SU-DHL-6 (cell line): ENCODE results near the gene CFAP410.

Experiments
- H2AFZ ChIP-seq: fragments of 200-600 bp; sonication (generic); 2 replicates; pipeline ENCODE4 v1.6.1; 2014; ENCODE audit warnings: low read depth, mild to moderate bottlenecking, moderate library complexity, mixed read lengths, antibody characterized with exemption, low read length; ENCODE audit not compliant: severe bottlenecking
- H3F3A ChIP-seq: fragments of 200-600 bp; shearing (Covaris generic); 2 replicates; pipeline ENCODE4 v1.6.0; 2016; ENCODE audit warnings: antibody characterized with exemption, mild to moderate bottlenecking; ENCODE audit not compliant: insufficient read depth
- H3K27ac ChIP-seq: fragments of 200-600 bp; sonication (generic); 2 replicates; pipeline ENCODE4 v1.5.1; 2016; ENCODE audit warnings: low read depth, mild to moderate bottlenecking, low read length, moderate library complexity, mixed read lengths
- H3K27me3 ChIP-seq: fragments of 200-600 bp; sonication (generic), shearing (Covaris generic); 2 replicates; pipeline ENCODE4 v1.6.0; 2014; ENCODE audit warnings: mild to moderate bottlenecking, low read length
- H3K36me3 ChIP-seq: fragments of 200-600 bp; sonication (generic); 2 replicates; pipeline ENCODE4 v1.6.1; 2014; ENCODE audit warnings: mild to moderate bottlenecking, low read length, mixed read lengths
- H3K4me2 ChIP-seq: fragments of 300-600, 200-600 bp; shearing (Covaris generic), sonication (generic); 2 replicates; pipeline ENCODE4 v1.6.0; 2014; ENCODE audit warnings: low read length, low read depth, mild to moderate bottlenecking; ENCODE audit not compliant: poor library complexity, severe bottlenecking
- H3K4me3 ChIP-seq: fragments of 200-600 bp; sonication (generic); 2 replicates; pipeline ENCODE4 v1.5.1; 2014; ENCODE audit warnings: antibody characterized with exemption, low read length, mild to moderate bottlenecking, mixed read lengths; ENCODE audit not compliant: insufficient read depth, poor library complexity, severe bottlenecking
- H3K79me2 ChIP-seq: fragments of 200-600 bp; sonication (generic); 2 replicates; pipeline ENCODE4 v1.6.1; 2014; ENCODE audit warnings: mild to moderate bottlenecking, low read length, moderate library complexity; ENCODE audit not compliant: insufficient read depth
- H3K9ac ChIP-seq: fragments of 200-600 bp; sonication (generic); 2 replicates; pipeline ENCODE4 v1.7.0; 2014; ENCODE audit warnings: mild to moderate bottlenecking, low read length
- H3K9me2 ChIP-seq: fragments of 200-600 bp; sonication (generic); replicated peaks from 2 replicates; pipeline ENCODE4 v1.6.1; 2014; ENCODE audit warnings: low read length; ENCODE audit not compliant: insufficient read depth
- H3K9me3 ChIP-seq: fragments of 200-600 bp; sonication (generic); 2 replicates; pipeline ENCODE4 v1.6.1; 2014; ENCODE audit warnings: low read length, mixed read lengths; ENCODE audit not compliant: insufficient read depth
- H4K20me1 ChIP-seq: fragments of 200-600 bp; sonication (generic); 2 replicates; pipeline ENCODE4 v1.6.1; 2014; ENCODE audit warnings: low read depth, mild to moderate bottlenecking, antibody characterized with exemption, low read length, moderate library complexity, mixed read lengths
- EZH2phosphoT487 ChIP-seq: fragments of 200-600 bp; sonication (generic), shearing (Covaris generic); conservative IDR thresholded peaks from 2 replicates; pipeline ENCODE4 v1.6.1; 2018; ENCODE audit warnings: mild to moderate bottlenecking, antibody characterized with exemption, low read length, moderate library complexity, mixed read lengths
- TF ChIP-seq, protein P1 (sequence below): fragments of 200-600 bp; sonication (generic); IDR thresholded peaks from one replicate; pipeline ENCODE4 v1.5.1; 2017; ENCODE audit warnings: antibody characterized with exemption, mild to moderate bottlenecking, low read length, moderate library complexity; ENCODE audit not compliant: insufficient read depth, poor library complexity, severe bottlenecking

The CFAP410 gene

DNA sequence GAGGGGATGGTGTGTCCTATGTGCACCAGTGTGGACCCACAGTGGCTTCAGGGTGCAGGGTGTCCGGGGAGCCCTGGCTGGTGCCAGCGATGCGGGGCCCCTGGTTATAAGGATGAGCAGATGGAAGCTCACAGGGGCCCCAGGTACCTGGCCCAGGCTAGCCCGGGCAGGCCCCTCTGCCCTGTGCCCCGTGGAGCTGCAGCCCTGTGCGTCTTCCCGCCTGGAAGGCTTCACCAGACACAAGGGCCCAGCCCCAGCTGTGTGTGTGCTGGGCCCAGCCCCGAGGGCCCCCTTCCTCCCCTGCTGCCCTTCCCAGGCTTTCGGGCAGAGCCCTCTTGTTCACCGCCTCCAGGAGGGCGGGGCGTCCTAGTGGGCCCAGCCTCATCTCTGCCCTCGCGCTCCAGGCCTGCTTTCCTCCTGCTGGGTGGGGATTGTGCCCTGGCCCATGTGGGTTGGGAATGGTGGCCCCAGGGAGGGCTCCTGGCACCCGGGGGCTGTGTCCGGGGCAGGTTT lies 23.4 kb downstream of the CFAP410 start:
- Histone ChIP-seq H3K9me3 (no peaks in the 10 kb centered on the region), H3F3A (no peaks in the 10 kb centered on the region), H3K4me2 (no peak overlapping the region), H3K9ac (no peak overlapping the region), H2AFZ (no peak overlapping the region), H3K27ac (no peak overlapping the region), H3K36me3 (no peaks in the 10 kb centered on the region), H4K20me1 (no peaks in the 10 kb centered on the region), H3K27me3 (no peaks in the 10 kb centered on the region), H3K9me2 (no peaks in the 10 kb centered on the region), H3K79me2 (no peaks in the 10 kb centered on the region), H3K4me3 (no peak overlapping the region)
- no peak for TF ChIP-seq EZH2phosphoT487
- TF ChIP-seq, protein P1, sequence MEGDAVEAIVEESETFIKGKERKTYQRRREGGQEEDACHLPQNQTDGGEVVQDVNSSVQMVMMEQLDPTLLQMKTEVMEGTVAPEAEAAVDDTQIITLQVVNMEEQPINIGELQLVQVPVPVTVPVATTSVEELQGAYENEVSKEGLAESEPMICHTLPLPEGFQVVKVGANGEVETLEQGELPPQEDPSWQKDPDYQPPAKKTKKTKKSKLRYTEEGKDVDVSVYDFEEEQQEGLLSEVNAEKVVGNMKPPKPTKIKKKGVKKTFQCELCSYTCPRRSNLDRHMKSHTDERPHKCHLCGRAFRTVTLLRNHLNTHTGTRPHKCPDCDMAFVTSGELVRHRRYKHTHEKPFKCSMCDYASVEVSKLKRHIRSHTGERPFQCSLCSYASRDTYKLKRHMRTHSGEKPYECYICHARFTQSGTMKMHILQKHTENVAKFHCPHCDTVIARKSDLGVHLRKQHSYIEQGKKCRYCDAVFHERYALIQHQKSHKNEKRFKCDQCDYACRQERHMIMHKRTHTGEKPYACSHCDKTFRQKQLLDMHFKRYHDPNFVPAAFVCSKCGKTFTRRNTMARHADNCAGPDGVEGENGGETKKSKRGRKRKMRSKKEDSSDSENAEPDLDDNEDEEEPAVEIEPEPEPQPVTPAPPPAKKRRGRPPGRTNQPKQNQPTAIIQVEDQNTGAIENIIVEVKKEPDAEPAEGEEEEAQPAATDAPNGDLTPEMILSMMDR, result no peak

GRCh38 chr21:44314561-44314960 lies 24.6 kb downstream of the CFAP410 start:
- H3K4me2 ChIP-seq, result no peak overlapping the region
- no peak overlapping the region for H3K27ac ChIP-seq
- H3K9me3 ChIP-seq, result no peaks in the 10 kb centered on the region
- no peaks in the 10 kb centered on the region for H3K79me2 ChIP-seq
- H2AFZ ChIP-seq, result no peak overlapping the region
- no peaks in the 10 kb centered on the region for H3K9me2 ChIP-seq
- H3F3A ChIP-seq, result no peaks in the 10 kb centered on the region
- H3K4me3 ChIP-seq, result no peak overlapping the region
- no peaks in the 10 kb centered on the region for H4K20me1 ChIP-seq
- H3K27me3 ChIP-seq, result no peaks in the 10 kb centered on the region
- no peaks in the 10 kb centered on the region for H3K36me3 ChIP-seq
- no peak overlapping the region for H3K9ac ChIP-seq
- TF ChIP-seq, protein P1, result no peak
- no peak for TF ChIP-seq EZH2phosphoT487

DNA sequence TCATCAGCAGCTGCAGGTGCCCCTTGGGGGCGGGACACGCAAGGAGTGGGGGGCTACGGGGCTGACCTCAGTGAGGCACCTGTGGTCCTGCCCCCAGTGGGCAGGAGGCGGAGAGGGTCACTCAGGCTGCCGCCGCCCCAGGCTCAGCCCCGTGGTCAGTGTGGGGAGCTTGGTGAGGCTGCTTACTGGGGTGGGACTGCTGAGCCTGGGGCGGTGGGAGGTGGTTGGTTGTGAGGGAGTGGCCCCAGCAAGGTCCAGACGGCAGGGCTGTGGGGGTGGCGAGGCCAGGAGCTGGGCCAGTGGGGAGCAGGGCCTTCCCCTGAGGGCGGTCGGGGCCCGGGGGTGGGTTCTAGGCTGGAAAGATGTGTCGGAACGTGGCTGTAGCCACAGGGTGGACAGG lies 25.1 kb downstream of the CFAP410 start:
- Histone ChIP-seq H4K20me1 (no peaks in the 10 kb centered on the region), H3K4me2 (no peak overlapping the region), H3F3A (no peaks in the 10 kb centered on the region), H3K4me3 (no peak overlapping the region), H2AFZ (no peak overlapping the region), H3K9me3 (no peaks in the 10 kb centered on the region), H3K79me2 (no peaks in the 10 kb centered on the region), H3K9ac (no peak overlapping the region), H3K9me2 (no peaks in the 10 kb centered on the region), H3K27ac (no peak overlapping the region), H3K27me3 (no peaks in the 10 kb centered on the region), H3K36me3 (no peaks in the 10 kb centered on the region)
- TF ChIP-seq, protein P1, result no peak
- TF ChIP-seq EZH2phosphoT487, result no peak
